Peyer's patch (tissue), 4 donors: Measurements from ENCODE around the gene SLCO1B1.

ENCODE experiments used
- CTCF ChIP-seq, 6 experiments: fragments of 450-650 bp in 4 of 6; fragments of 200-600 bp in 2 of 6; sonication (generic) in 1 of 6; IDR thresholded peaks; one replicate each; pipeline ENCODE4 v1.5.1; 2017 to 2019; ENCODE audit warnings: antibody characterized with exemption in 6 of 6, mild to moderate bottlenecking in 3 of 6, moderate library complexity in 1 of 6
- POLR2A ChIP-seq, 2 donors: fragments of 450-650 bp; IDR thresholded peaks; one replicate each; pipeline ENCODE4 v1.5.1; 2017; ENCODE audit warnings: antibody characterized with exemption in 2 of 2, mild to moderate bottlenecking in 2 of 2, moderate library complexity in 2 of 2

GRCh38 chr12:21138016-21138415 lies 7.0 kb downstream of the SLCO1B1 start:
- no peak for TF ChIP-seq POLR2A (IDR thresholded peaks at IDR 0.05)
- no peak for TF ChIP-seq CTCF (IDR thresholded peaks at IDR 0.05)
